Colonic mucosa (tissue), 4 donors: ENCODE data around the gene BCKDHB. TPM values are rescaled to one million over a fixed set of nuclear protein-coding genes. Genes with fewer than 3 reads are reported as not detected.

Source experiments
- DNase-seq: peaks from one replicate; pipeline ENCODE4 v3.0.0-alpha.2; 2020
- H3K27ac ChIP-seq: fragments of 200-600 bp; one replicate; pipeline ENCODE4 v1.8.0; 2021
- H3K27me3 ChIP-seq: fragments of 200-600 bp; one replicate; pipeline ENCODE4 v1.8.0; 2021
- H3K36me3 ChIP-seq: fragments of 200-600 bp; one replicate; pipeline ENCODE4 v1.8.0; 2021
- H3K4me1 ChIP-seq: fragments of 200-600 bp; one replicate; pipeline ENCODE4 v1.8.0; 2021; ENCODE audit warnings: mild to moderate bottlenecking
- H3K4me3 ChIP-seq: fragments of 200-600 bp; one replicate; pipeline ENCODE4 v1.8.0; 2021
- H3K9ac ChIP-seq, 2 donors: one replicate each; pipeline ENCODE4 v1.7.0; 2013; ENCODE audit warnings: control low read depth in 2 of 2, low read depth in 2 of 2, low read length in 2 of 2
- H3K9me3 ChIP-seq: fragments of 200-600 bp; one replicate; pipeline ENCODE4 v1.8.0; 2021
- intact Hi-C: fragments of 100-400 bp; cut with DNase I; formaldehyde crosslinking; loops from one replicate; pipeline ENCODE4 v1.14.1; 2022
- total RNA-seq, 2 donors: library from RNA; stranded (reverse); fragmentation: NEBNext Ultra II Directional in 1 of 2; extraction: Animal tissue kit (Norgen Biotek cat#: 25700) in 1 of 2; gene quantifications; one replicate each; pipeline ENCODE4 v1.2.1, GENCODE V29; 2021
- TF ChIP-seq, protein P1 (sequence below): fragments of 200-600 bp; IDR thresholded peaks from one replicate; pipeline ENCODE4 v1.8.0; 2022; ENCODE audit warnings: antibody characterized with exemption, mild to moderate bottlenecking
- donor health status: healthy.
- donor health status: DM: no; HTN: no; CAD: no.
- donor health status: DM: no; HTN: no; CAD: no.

BCKDHB gene
- total RNA-seq, 2 donors from 2014 or later = 27.4 to 47.1 TPM

DNA sequence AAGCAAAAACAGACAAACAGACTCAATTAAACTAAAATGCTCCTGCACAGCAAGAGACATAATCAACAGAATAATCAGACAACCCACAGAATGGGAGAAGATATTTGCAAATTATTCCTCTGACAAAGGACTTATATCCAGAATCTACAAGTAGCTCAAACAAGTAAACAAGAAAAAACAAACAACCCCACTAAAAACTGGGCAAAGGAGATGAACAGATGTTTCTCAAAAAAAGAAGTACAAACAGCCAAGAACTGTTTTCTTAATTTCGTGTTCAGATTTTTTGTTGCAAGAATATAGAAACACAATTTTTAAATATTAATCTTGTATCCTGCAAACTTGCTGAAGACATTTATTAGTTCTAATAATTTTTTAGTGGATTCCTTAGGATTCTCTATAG lies 274.1 kb downstream of the BCKDHB start:
- TF ChIP-seq, protein P1, sequence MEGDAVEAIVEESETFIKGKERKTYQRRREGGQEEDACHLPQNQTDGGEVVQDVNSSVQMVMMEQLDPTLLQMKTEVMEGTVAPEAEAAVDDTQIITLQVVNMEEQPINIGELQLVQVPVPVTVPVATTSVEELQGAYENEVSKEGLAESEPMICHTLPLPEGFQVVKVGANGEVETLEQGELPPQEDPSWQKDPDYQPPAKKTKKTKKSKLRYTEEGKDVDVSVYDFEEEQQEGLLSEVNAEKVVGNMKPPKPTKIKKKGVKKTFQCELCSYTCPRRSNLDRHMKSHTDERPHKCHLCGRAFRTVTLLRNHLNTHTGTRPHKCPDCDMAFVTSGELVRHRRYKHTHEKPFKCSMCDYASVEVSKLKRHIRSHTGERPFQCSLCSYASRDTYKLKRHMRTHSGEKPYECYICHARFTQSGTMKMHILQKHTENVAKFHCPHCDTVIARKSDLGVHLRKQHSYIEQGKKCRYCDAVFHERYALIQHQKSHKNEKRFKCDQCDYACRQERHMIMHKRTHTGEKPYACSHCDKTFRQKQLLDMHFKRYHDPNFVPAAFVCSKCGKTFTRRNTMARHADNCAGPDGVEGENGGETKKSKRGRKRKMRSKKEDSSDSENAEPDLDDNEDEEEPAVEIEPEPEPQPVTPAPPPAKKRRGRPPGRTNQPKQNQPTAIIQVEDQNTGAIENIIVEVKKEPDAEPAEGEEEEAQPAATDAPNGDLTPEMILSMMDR = no peak
- no peaks in the 10 kb centered on the region for H3K27me3 ChIP-seq
- H3K4me1 ChIP-seq = no peaks in the 10 kb centered on the region
- H3K27ac ChIP-seq = no peak overlapping the region
- H3K4me3 ChIP-seq = no peak overlapping the region
- H3K9me3 ChIP-seq = no peaks in the 10 kb centered on the region
- no peak overlapping the region for H3K9ac ChIP-seq
- H3K36me3 ChIP-seq = no peaks in the 10 kb centered on the region
- intact Hi-C loops = no loop called here
- no peak for DNase-seq

DNA sequence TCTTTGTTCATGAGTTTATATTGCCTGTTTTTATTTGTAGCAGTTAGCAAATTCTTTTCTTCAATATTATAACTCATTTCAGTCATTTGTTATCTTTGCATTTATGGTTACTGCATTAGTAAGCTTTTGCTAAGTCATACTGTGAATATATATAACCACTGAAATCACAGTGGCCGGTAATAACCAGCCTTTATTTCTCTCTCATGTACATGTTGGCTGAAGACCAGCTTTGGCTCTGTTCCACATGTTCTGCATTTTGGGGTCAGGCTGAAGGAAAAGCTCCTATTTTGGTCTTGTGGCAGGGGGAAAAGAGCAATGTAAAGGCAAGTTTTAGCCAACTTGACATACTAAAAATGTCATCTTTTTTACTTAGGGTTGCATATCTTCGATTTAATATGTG lies 276.3 kb downstream of the BCKDHB start:
- Histone ChIP-seq H3K4me3 (no peak overlapping the region), H3K9ac (no peak overlapping the region), H3K36me3 (no peaks in the 10 kb centered on the region), H3K4me1 (no peaks in the 10 kb centered on the region), H3K27ac (no peak overlapping the region), H3K27me3 (no peaks in the 10 kb centered on the region), H3K9me3 (no peaks in the 10 kb centered on the region)
- TF ChIP-seq, protein P1 = no peak
- intact Hi-C loops = no loop called here
- no peak for DNase-seq

DNA sequence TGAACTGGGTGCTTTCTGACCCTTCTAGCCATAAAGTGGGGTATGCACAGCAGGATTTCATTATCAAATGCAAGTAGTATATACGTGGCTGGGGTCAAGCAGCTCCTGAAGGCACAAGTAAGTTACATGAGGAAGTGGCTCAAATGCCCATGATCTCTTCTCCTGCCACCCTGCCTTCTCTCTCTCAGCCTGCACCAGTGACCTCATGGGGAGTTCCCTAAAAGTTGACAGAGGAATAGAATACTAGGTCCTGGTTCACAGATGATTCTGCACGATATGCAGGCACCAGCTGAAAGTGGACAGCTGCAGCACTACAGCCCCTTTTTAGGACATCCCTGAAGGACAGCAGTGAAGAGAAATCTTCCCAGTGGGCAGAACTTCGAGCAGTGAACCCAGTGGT lies 282.0 kb downstream of the BCKDHB start:
- no peak for DNase-seq
- Histone ChIP-seq H3K9ac (no peak overlapping the region), H3K36me3 (no peaks in the 10 kb centered on the region), H3K4me3 (no peak overlapping the region), H3K9me3 (no peaks in the 10 kb centered on the region), H3K4me1 (no peaks in the 10 kb centered on the region), H3K27me3 (no peaks in the 10 kb centered on the region), H3K27ac (no peak overlapping the region)
- TF ChIP-seq, protein P1 = no peak
- intact Hi-C loops = no loop called here

Other genes starting within 250 kb of the BCKDHB start
- under 1 TPM; 0.30 to 0.66 TPM for gene ELOVL4, start 159.1 kb upstream of the BCKDHB start, total RNA-seq
- 10 to 100 TPM in 1 of 2 donors, 1 to 10 TPM in 1; 8.9 to 25.3 TPM for gene TTK, start 102.0 kb upstream of the BCKDHB start, total RNA-seq